Measurements from ENCODE around the gene CASK. TPM values are rescaled to one million over a fixed set of nuclear protein-coding genes. Genes with fewer than 3 reads are reported as not detected.
A peak's percentile ranks its signal among the peaks of the same experiment; 100 is the strongest.

The CASK gene
- total RNA-seq, 1 experiment from 2014 or later = 163 TPM

DNA sequence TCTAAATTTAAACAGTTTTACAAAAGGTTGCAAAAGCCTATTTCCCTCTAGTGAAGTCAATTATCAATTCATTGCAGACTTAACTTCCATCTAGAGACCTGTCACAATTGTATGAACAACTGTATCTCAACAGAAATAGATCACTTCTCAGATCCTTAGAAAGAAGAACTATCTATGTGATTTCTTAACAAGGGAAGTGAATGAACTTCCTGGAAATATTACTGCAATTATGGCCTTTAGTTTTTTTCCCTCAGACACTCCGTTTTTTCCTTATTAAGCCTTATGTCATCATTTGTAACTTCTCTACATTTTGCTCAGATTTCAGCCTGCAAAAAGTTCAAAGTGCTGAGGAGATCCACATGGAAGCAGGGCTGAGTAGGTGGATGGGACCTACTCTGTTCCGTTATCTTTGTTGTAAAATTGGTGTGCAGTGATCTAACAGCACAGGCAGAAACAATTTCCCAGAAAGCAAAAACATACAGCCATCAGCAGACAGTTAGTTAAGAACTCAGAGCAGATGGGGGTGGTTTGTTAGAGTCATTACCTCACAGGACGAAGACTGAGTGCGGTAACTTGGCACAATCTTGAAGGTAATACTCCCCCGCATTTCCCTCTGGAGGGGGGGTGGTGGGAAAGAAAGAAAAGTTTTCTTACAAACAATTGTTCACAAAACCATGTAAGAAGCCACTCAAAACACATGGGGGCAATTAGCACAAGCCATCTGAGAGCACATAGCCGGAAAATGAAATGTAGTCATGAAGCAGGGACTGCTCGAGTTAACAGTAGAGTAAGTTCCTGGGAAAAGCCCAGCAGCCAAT is 363.9 kb downstream of the CASK start:
- POLR2A ChIA-PET = no interaction called here
- Mint-ChIP-seq H3K4me1 (ENCODE audit: low read depth, unreplicated experiment) (peaks cover 8% of the 10 kb centered on the region), H3K27ac (ENCODE audit: unreplicated experiment) (no peak overlapping the region), H3K9me3 (ENCODE audit: unreplicated experiment) (no peaks in the 10 kb centered on the region), H3K4me3 (ENCODE audit: unreplicated experiment) (no peak overlapping the region), H3K27me3 (ENCODE audit: insufficient read depth, unreplicated experiment) (no peaks in the 10 kb centered on the region), H3K36me3 (ENCODE audit: insufficient read depth, unreplicated experiment) (peaks cover 11% of the 10 kb centered on the region)
- Histone ChIP-seq H3K4me1 (no peaks in the 10 kb centered on the region), H3K9me3 (no peaks in the 10 kb centered on the region), H3K4me3 (ENCODE audit: low read depth, low read length) (no peak overlapping the region), H3K36me3 (ENCODE audit: control insufficient read depth, insufficient read depth, low read length) (no peaks in the 10 kb centered on the region), H3K27me3 (replicated peaks; ENCODE audit: control insufficient read depth, insufficient read depth, low read length) (no peaks in the 10 kb centered on the region)
- BruUV-seq (replicated peaks) = no TSS peak
- TF ChIP-seq, protein P1, sequence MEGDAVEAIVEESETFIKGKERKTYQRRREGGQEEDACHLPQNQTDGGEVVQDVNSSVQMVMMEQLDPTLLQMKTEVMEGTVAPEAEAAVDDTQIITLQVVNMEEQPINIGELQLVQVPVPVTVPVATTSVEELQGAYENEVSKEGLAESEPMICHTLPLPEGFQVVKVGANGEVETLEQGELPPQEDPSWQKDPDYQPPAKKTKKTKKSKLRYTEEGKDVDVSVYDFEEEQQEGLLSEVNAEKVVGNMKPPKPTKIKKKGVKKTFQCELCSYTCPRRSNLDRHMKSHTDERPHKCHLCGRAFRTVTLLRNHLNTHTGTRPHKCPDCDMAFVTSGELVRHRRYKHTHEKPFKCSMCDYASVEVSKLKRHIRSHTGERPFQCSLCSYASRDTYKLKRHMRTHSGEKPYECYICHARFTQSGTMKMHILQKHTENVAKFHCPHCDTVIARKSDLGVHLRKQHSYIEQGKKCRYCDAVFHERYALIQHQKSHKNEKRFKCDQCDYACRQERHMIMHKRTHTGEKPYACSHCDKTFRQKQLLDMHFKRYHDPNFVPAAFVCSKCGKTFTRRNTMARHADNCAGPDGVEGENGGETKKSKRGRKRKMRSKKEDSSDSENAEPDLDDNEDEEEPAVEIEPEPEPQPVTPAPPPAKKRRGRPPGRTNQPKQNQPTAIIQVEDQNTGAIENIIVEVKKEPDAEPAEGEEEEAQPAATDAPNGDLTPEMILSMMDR (IDR thresholded peaks at IDR 0.05; ENCODE audit: insufficient read depth in 1 of 2, low read depth in 1 of 2, low read length in 1 of 2, severe bottlenecking in 1 of 2, unreplicated experiment in 1 of 2) = no peak
- CTCF ChIA-PET = no interaction called here
- DNase-seq = no peak
- intact Hi-C loops (cut with micrococcal nuclease; ENCODE audit: unreplicated experiment) = loop anchor here (5.0 kb wide), 1 partner anchor 173 kb away; no protein-coding TSS in a partner anchor

DNA sequence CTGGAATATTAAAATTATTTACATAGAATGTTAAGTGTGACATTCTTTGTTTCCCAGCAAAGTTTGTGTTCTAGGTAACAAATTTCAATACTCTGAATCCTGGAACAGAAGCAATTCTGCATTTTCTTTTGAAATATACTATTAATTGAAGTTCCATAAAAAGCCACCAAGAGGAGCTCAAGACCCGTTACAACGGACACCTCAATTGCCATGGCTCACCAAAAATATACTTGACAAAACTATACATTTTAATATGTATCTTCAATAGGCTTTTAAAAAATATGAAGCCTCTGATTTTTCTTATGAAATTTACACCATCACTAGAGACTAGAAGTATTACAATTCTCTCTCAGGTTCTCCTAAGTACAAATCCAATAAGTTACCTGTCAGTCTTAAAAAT is 364.8 kb downstream of the CASK start:
- no peak for DNase-seq
- Histone ChIP-seq H3K27me3 (replicated peaks; ENCODE audit: control insufficient read depth, insufficient read depth, low read length) (no peaks in the 10 kb centered on the region), H3K36me3 (ENCODE audit: control insufficient read depth, insufficient read depth, low read length) (no peaks in the 10 kb centered on the region), H3K4me1 (no peaks in the 10 kb centered on the region), H3K4me3 (ENCODE audit: low read depth, low read length) (no peak overlapping the region), H3K9me3 (no peaks in the 10 kb centered on the region)
- Mint-ChIP-seq H3K9me3 (ENCODE audit: unreplicated experiment) (no peaks in the 10 kb centered on the region), H3K36me3 (ENCODE audit: insufficient read depth, unreplicated experiment) (peaks cover 10% of the 10 kb centered on the region), H3K4me3 (ENCODE audit: unreplicated experiment) (no peak overlapping the region), H3K27ac (ENCODE audit: unreplicated experiment) (no peak overlapping the region), H3K27me3 (ENCODE audit: insufficient read depth, unreplicated experiment) (no peaks in the 10 kb centered on the region), H3K4me1 (ENCODE audit: low read depth, unreplicated experiment) (peaks cover 2% of the 10 kb centered on the region)
- CTCF ChIA-PET = no interaction called here
- TF ChIP-seq, protein P1 (IDR thresholded peaks at IDR 0.05; ENCODE audit: insufficient read depth in 1 of 2, low read depth in 1 of 2, low read length in 1 of 2, severe bottlenecking in 1 of 2, unreplicated experiment in 1 of 2) = peak in 1 of 2 experiments; percentile 24
- intact Hi-C loops (cut with micrococcal nuclease; ENCODE audit: unreplicated experiment) = loop anchor here (5.0 kb wide), 1 partner anchor 174 kb away; no protein-coding TSS in a partner anchor
- no TSS peak for BruUV-seq (replicated peaks)
- POLR2A ChIA-PET = no interaction called here

DNA sequence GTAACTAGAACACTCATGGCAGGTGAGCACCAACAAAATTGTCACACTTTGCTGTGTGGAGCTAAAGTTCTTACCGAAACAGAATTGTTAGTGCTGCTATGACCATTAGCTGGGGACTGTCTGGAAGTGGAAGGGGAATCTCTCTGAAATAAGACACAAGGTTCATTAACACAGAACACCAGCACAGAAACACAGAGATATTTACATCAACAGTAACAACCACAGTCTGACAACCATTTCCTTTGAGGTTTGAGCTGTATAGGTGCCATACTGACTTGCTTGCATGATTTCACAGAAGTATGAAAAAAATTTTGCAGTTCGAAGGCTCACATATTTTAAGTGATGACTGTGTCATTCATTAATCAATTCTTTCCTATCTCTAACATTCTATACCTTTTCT is 366.4 kb downstream of the CASK start:
- no peaks in the 10 kb centered on the region for H3K27me3 Mint-ChIP-seq (ENCODE audit: insufficient read depth, unreplicated experiment)
- intact Hi-C loops (cut with micrococcal nuclease; ENCODE audit: unreplicated experiment) = loop anchor here (5.0 kb wide), 1 partner anchor 175 kb away; no protein-coding TSS in a partner anchor

More for the DNA sequence above, 366.4 kb downstream of the CASK start:
- H3K36me3 ChIP-seq (ENCODE audit: control insufficient read depth, insufficient read depth, low read length) = no peaks in the 10 kb centered on the region
- no TSS peak for BruUV-seq (replicated peaks)
- Mint-ChIP-seq H3K4me3 (ENCODE audit: unreplicated experiment) (no peak overlapping the region), H3K4me1 (ENCODE audit: low read depth, unreplicated experiment) (no peaks in the 10 kb centered on the region), H3K9me3 (ENCODE audit: unreplicated experiment) (no peaks in the 10 kb centered on the region), H3K27ac (ENCODE audit: unreplicated experiment) (no peak overlapping the region), H3K36me3 (ENCODE audit: insufficient read depth, unreplicated experiment) (no peaks in the 10 kb centered on the region)
- CTCF ChIA-PET = no interaction called here
- POLR2A ChIA-PET = no interaction called here
- TF ChIP-seq, protein P1 (IDR thresholded peaks at IDR 0.05; ENCODE audit: insufficient read depth in 1 of 2, low read depth in 1 of 2, low read length in 1 of 2, severe bottlenecking in 1 of 2, unreplicated experiment in 1 of 2) = no peak
- H3K4me1 ChIP-seq = no peaks in the 10 kb centered on the region
- no peaks in the 10 kb centered on the region for H3K27me3 ChIP-seq (replicated peaks; ENCODE audit: control insufficient read depth, insufficient read depth, low read length)
- no peak overlapping the region for H3K4me3 ChIP-seq (ENCODE audit: low read depth, low read length)
- no peak for DNase-seq
- H3K9me3 ChIP-seq = no peaks in the 10 kb centered on the region
